HCT116 (cell line): ENCODE results near the gene FBRS. TPM values are rescaled to one million over a fixed set of nuclear protein-coding genes. Genes with fewer than 3 reads are reported as not detected.
"Not testable (repeated sequence)": the region's sequence is repeated elsewhere in the genome, so short reads cannot be mapped to it uniquely, and the experiment has no call there.

Source experiments
- ATAC-seq: fragments of 200-7000 bp; cut with Tn5 transposase; 2 replicates; pipeline ENCODE4 v1.9.1; 2020; ENCODE audit warnings: mild to moderate bottlenecking, moderate library complexity
- BruUV-seq: library from RNA; stranded (reverse); fragments of 400-500 nt; replicated peaks from 2 replicates; lab custom pipeline; 2021; lab: Mats Ljungman, UMichigan
- CTCF ChIA-PET: fragments of 300-600 bp; sonication (Branson Sonifier 250); formaldehyde crosslinking; loops from one replicate; lab custom pipeline; 2021; ENCODE audit warnings: antibody characterized with exemption; lab: Charles Lee
- POLR2A ChIA-PET: fragments of 300-600, 350-600 bp; sonication (Branson Sonifier 250); formaldehyde crosslinking; loops from one replicate; lab custom pipeline; 2021; ENCODE audit warnings: antibody characterized with exemption; lab: Charles Lee
- RAD21 ChIA-PET, 2 experiments: fragments of 300-600 bp; sonication (Branson Sonifier 250); formaldehyde crosslinking; loops; one replicate each; lab custom pipeline; 2023; ENCODE audit warnings: low total read pairs in 2 of 2; ENCODE audit not compliant: uncharacterized antibody in 2 of 2, unreplicated experiment in 2 of 2, low non-redundant PET in 1 of 2; lab: Charles Lee
- DNase-seq: peaks from one replicate; pipeline ENCODE4 v3.0.0-alpha.2; 2010; ENCODE audit warnings: low read depth, low spot score
- H2AFZ ChIP-seq: fragments of 200-600 bp; shearing (Covaris generic), sonication (generic); 2 replicates; pipeline ENCODE4 v1.6.1; 2017; ENCODE audit warnings: low read depth, mixed run types, mixed read lengths, antibody characterized with exemption, low read length; ENCODE audit not compliant: poor library complexity, severe bottlenecking
- H3K27ac ChIP-seq: 2 replicates; pipeline ENCODE4 v1.5.1; 2012; ENCODE audit warnings: low read depth, low read length
- H3K27me3 ChIP-seq: fragments of 200-600 bp; sonication (generic); 2 replicates; pipeline ENCODE4 v1.6.1; 2016; ENCODE audit warnings: mixed run types, low read length, mixed read lengths; ENCODE audit not compliant: insufficient read depth
- H3K36me3 ChIP-seq, 2 experiments: fragments of 200-500 bp in 1 of 2; fragments of 200-600 bp in 1 of 2; sonication (Bioruptor generic) in 1 of 2; sonication (generic) in 1 of 2; 2 replicates each; pipeline versions ENCODE4 v1.5.1 to v1.6.1; 2014 to 2016; ENCODE audit warnings: low read length in 2 of 2, inconsistent platforms in 1 of 2, mixed read lengths in 1 of 2, mixed run types in 1 of 2; ENCODE audit not compliant: insufficient read depth in 2 of 2, control insufficient read depth in 1 of 2
- H3K4me1 ChIP-seq, 2 experiments: fragments of 200-600 bp in 1 of 2; sonication (generic) in 1 of 2; 2 replicates each; pipeline versions ENCODE4 v1.5.1 to v1.6.1; 2012 to 2017; ENCODE audit warnings: low read length in 2 of 2, inconsistent platforms in 1 of 2, mild to moderate bottlenecking in 1 of 2, mixed read lengths in 1 of 2, mixed run types in 1 of 2, moderate library complexity in 1 of 2; ENCODE audit not compliant: insufficient read depth in 2 of 2, control insufficient read depth in 1 of 2
- H3K4me2 ChIP-seq: fragments of 200-600 bp; sonication (generic); 2 replicates; pipeline ENCODE4 v1.6.1; 2017; ENCODE audit warnings: mixed run types, low read length, mixed read lengths
- H3K4me3 ChIP-seq, 2 experiments: fragments of 200-600 bp in 1 of 2; sonication (generic) in 1 of 2; replicated peaks in 1 of 2; 2 replicates each; pipeline ENCODE4 v1.5.1; 2011 to 2016; ENCODE audit warnings: low read length in 2 of 2, control low read depth in 1 of 2, low read depth in 1 of 2, mild to moderate bottlenecking in 1 of 2, mixed read lengths in 1 of 2, mixed run types in 1 of 2
- H3K79me2 ChIP-seq: fragments of 200-600 bp; sonication (generic); 2 replicates; pipeline ENCODE4 v1.6.1; 2017; ENCODE audit warnings: mild to moderate bottlenecking, mixed run types, low read length, moderate library complexity, mixed read lengths; ENCODE audit not compliant: insufficient read depth
- H3K9ac ChIP-seq: fragments of 200-600 bp; sonication (generic); 2 replicates; pipeline ENCODE4 v1.6.1; 2016; ENCODE audit warnings: low read length, mixed read lengths
- H3K9me2 ChIP-seq: fragments of 200-600 bp; sonication (generic), shearing (Covaris generic); 2 replicates; pipeline ENCODE4 v1.6.1; 2017; ENCODE audit warnings: mixed run types, mild to moderate bottlenecking, moderate library complexity; ENCODE audit not compliant: insufficient read depth
- H3K9me3 ChIP-seq, 2 experiments: fragments of 200-500 bp in 1 of 2; fragments of 200-600 bp in 1 of 2; sonication (Bioruptor generic) in 1 of 2; sonication (generic) in 1 of 2; 2 replicates each; pipeline ENCODE4 v1.6.1; 2014 to 2017; ENCODE audit warnings: low read length in 2 of 2, mixed read lengths in 2 of 2, inconsistent platforms in 1 of 2, low read depth in 1 of 2, mild to moderate bottlenecking in 1 of 2, mixed run types in 1 of 2, moderate library complexity in 1 of 2; ENCODE audit not compliant: control insufficient read depth in 1 of 2, insufficient read depth in 1 of 2
- H4K20me1 ChIP-seq: fragments of 200-600 bp; sonication (generic), shearing (Covaris generic); 2 replicates; pipeline ENCODE4 v1.6.1; 2017; ENCODE audit warnings: mixed run types, mild to moderate bottlenecking, moderate library complexity; ENCODE audit not compliant: insufficient read depth
- CEBPB ChIP-seq: IDR thresholded peaks from 2 replicates; pipeline ENCODE4 v1.6.1; 2012; ENCODE audit warnings: low read depth
- CTCF ChIP-seq, 3 experiments: fragments of 200-600 bp in 1 of 3; sonication (generic) in 1 of 3; IDR thresholded peaks in 2 of 3; conservative IDR thresholded peaks in 1 of 3; 2 replicates each; pipeline ENCODE4 v1.5.1; 2012 to 2017; ENCODE audit warnings: low read depth in 2 of 3, low read length in 2 of 3, antibody characterized with exemption in 1 of 3, borderline replicate concordance in 1 of 3, control low read depth in 1 of 3, mild to moderate bottlenecking in 1 of 3, mixed read lengths in 1 of 3, mixed run types in 1 of 3, moderate library complexity in 1 of 3; ENCODE audit not compliant: insufficient read depth in 1 of 3
- EZH2 ChIP-seq: fragments of 200-600 bp; sonication (generic); IDR thresholded peaks from 2 replicates; pipeline ENCODE4 v1.6.1; 2017; ENCODE audit warnings: antibody characterized with exemption, mixed run types
- FOSL1 ChIP-seq: IDR thresholded peaks from 2 replicates; pipeline ENCODE4 v1.6.1; 2012; ENCODE audit warnings: low read depth
- JUND ChIP-seq: IDR thresholded peaks from 2 replicates; pipeline ENCODE4 v1.6.1; 2012
- POLR2AphosphoS5 ChIP-seq: IDR thresholded peaks from 2 replicates; pipeline ENCODE4 v1.6.1; 2011; ENCODE audit warnings: mild to moderate bottlenecking, low read depth, low read length, moderate library complexity
- SIN3A ChIP-seq: IDR thresholded peaks from 2 replicates; pipeline ENCODE4 v1.6.1; 2012; ENCODE audit warnings: low read depth
- SP1 ChIP-seq: IDR thresholded peaks from 2 replicates; pipeline ENCODE4 v1.6.1; 2012; ENCODE audit warnings: low read depth
- intact Hi-C: fragments of 100-400 bp; cut with micrococcal nuclease; formaldehyde crosslinking; loops from 2 replicates; pipeline ENCODE4 v1.10.0; 2022
- total RNA-seq: library from RNA; stranded (reverse); gene quantifications from one replicate; pipeline ENCODE4 v1.2.1, GENCODE V29; 2021; ENCODE audit not compliant: unreplicated experiment
- TF ChIP-seq, protein P1 (sequence below): IDR thresholded peaks from 2 replicates; pipeline ENCODE4 v1.6.1; 2012
- TF ChIP-seq, protein P2 (sequence below): IDR thresholded peaks from 2 replicates; pipeline ENCODE4 v1.6.1; 2011; ENCODE audit warnings: mild to moderate bottlenecking, low read length, moderate library complexity; ENCODE audit not compliant: insufficient replicate concordance; ENCODE audit errors: extremely low read depth

FBRS gene
- total RNA-seq, 1 experiment from 2014 or later, result 65.3 TPM

GRCh38 chr16:30694926-30695693 is 36.9 kb downstream of the FBRS start:
- POLR2A ChIA-PET, result interaction anchor here (1.2 kb wide), 1 partner anchor 36 kb away, joined by 4 read pairs; the partner anchor contains the start of gene FBRS
- DNase-seq, result no peak
- no TSS peak for BruUV-seq
- Histone ChIP-seq H3K4me1 (peaks cover 7 to 21% of the 10 kb centered on the region in 2 experiments; a peak in 3 of 4 replicates), H3K4me3 (no peak overlapping the region), H3K9ac (no peak overlapping the region), H3K79me2 (peaks cover 13% of the 10 kb centered on the region), H3K9me2 (no peaks in the 10 kb centered on the region), H3K36me3 (peaks cover 0 to 2% of the 10 kb centered on the region in 2 experiments; a peak in 1 of 4 replicates), H3K27me3 (no peaks in the 10 kb centered on the region), H3K4me2 (no peak overlapping the region), H2AFZ (no peak overlapping the region), H3K27ac (no peak overlapping the region), H3K9me3 (no peaks in the 10 kb centered on the region), H4K20me1 (no peaks in the 10 kb centered on the region)
- no peak for TF ChIP-seq POLR2AphosphoS5
- no peak for TF ChIP-seq JUND
- TF ChIP-seq CTCF (IDR thresholded peaks at IDR 0.05 in 2 of 3, conservative IDR thresholded peaks at IDR 0.05 in 1 of 3; ENCODE audit: borderline replicate concordance in 1 of 3, insufficient read depth in 1 of 3, low read depth in 2 of 3, low read length in 2 of 3), result no peak
- no peak for TF ChIP-seq FOSL1
- no peak for TF ChIP-seq SP1
- TF ChIP-seq, protein P1, sequence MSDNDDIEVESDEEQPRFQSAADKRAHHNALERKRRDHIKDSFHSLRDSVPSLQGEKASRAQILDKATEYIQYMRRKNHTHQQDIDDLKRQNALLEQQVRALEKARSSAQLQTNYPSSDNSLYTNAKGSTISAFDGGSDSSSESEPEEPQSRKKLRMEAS, result no peak
- TF ChIP-seq SIN3A, result no peak
- TF ChIP-seq EZH2, result no peak
- TF ChIP-seq, protein P2, sequence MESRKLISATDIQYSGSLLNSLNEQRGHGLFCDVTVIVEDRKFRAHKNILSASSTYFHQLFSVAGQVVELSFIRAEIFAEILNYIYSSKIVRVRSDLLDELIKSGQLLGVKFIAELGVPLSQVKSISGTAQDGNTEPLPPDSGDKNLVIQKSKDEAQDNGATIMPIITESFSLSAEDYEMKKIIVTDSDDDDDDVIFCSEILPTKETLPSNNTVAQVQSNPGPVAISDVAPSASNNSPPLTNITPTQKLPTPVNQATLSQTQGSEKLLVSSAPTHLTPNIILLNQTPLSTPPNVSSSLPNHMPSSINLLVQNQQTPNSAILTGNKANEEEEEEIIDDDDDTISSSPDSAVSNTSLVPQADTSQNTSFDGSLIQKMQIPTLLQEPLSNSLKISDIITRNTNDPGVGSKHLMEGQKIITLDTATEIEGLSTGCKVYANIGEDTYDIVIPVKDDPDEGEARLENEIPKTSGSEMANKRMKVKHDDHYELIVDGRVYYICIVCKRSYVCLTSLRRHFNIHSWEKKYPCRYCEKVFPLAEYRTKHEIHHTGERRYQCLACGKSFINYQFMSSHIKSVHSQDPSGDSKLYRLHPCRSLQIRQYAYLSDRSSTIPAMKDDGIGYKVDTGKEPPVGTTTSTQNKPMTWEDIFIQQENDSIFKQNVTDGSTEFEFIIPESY, result no peak
- no peak for TF ChIP-seq CEBPB
- RAD21 ChIA-PET, result no interaction called here
- CTCF ChIA-PET, result interaction anchor here (0.6 to 1.6 kb wide), 5 partner anchors 10 to 552 kb away, joined by 3 to 9 read pairs (median 5); partner anchors contain the start of gene FBRS
- intact Hi-C loops, result no loop called here
- no peak for ATAC-seq

- H3K4me2 ChIP-seq, H3K27ac ChIP-seq, H3K9me3 ChIP-seq, DNase-seq, H3K9me2 ChIP-seq, intact Hi-C loops, H3K27me3 ChIP-seq, H2AFZ ChIP-seq, H3K4me3 ChIP-seq, H3K9ac ChIP-seq, ATAC-seq, BruUV-seq, H4K20me1 ChIP-seq, RAD21 ChIA-PET: not testable (repeated sequence)
- Histone ChIP-seq H3K79me2 (peaks cover 28% of the 10 kb centered on the region), H3K4me1 (peaks cover 13 to 28% of the 10 kb centered on the region in 2 experiments), H3K36me3 (peaks cover 8 to 17% of the 10 kb centered on the region in 2 experiments)
- ChIA-PET CTCF (interaction anchor here (0.9 to 2.5 kb wide), 4 partner anchors 38 to 326 kb away, joined by 3 to 8 read pairs (median 5); partner anchors contain the start of genes DCTPP1, FBRS, PRR14 and TBC1D10B), POLR2A (interaction anchor here (1.0 to 1.8 kb wide), 3 partner anchors 37 to 66 kb away, joined by 3 to 4 read pairs (median 3); no protein-coding TSS in a partner anchor)
These were observed 38.4 kb downstream of the FBRS start for GRCh38 chr16:30696646-30697045.
